ENCODE data around the gene KATNBL1. TPM values are rescaled to one million over a fixed set of nuclear protein-coding genes. Genes with fewer than 3 reads are reported as not detected.

The KATNBL1 gene
- total and polyA plus RNA-seq, 4 donors = 6.4 to 26.2 (median 22.0) TPM

DNA sequence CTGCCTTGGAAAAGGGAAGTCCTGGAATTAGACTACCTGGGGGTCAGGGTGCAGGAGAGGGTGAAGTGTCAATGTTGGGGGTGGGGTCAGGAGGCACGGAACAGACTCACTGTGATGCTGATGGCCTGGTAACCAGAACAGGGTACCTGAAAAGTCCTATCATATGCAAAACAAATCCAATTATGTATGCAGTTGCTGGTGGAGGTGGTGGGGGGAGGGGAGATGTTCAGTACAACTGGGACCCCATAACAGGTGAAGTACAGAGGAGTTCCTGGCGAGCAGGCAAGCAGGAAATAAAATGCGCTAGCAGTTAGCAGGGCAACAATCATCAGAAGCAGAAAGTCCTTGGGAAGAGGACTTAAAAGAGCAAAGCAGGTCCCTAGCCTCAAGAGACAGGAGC is 4.2 kb upstream of the KATNBL1 start:
- no peaks in the 10 kb centered on the region for H3K9me3 ChIP-seq (ENCODE audit: control insufficient read depth in 4 of 4, low read length in 3 of 4)
- no peak for DNase-seq (ENCODE audit: low spot score)
- H3K27me3 ChIP-seq (ENCODE audit: control insufficient read depth in 4 of 4, insufficient read depth in 4 of 4, low read length in 3 of 4) = no peaks in the 10 kb centered on the region
- TF ChIP-seq, protein P1, sequence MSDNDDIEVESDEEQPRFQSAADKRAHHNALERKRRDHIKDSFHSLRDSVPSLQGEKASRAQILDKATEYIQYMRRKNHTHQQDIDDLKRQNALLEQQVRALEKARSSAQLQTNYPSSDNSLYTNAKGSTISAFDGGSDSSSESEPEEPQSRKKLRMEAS (IDR thresholded peaks at IDR 0.05) = no peak
- TF ChIP-seq FOXA2 (IDR thresholded peaks at IDR 0.05) = no peak
- no peak for TF ChIP-seq NR2F2 (IDR thresholded peaks at IDR 0.05)
- no peak for TF ChIP-seq HNF4A (conservative IDR thresholded peaks at IDR 0.05)
- TF ChIP-seq JUND (IDR thresholded peaks at IDR 0.05) = no peak
- TF ChIP-seq, protein P2, sequence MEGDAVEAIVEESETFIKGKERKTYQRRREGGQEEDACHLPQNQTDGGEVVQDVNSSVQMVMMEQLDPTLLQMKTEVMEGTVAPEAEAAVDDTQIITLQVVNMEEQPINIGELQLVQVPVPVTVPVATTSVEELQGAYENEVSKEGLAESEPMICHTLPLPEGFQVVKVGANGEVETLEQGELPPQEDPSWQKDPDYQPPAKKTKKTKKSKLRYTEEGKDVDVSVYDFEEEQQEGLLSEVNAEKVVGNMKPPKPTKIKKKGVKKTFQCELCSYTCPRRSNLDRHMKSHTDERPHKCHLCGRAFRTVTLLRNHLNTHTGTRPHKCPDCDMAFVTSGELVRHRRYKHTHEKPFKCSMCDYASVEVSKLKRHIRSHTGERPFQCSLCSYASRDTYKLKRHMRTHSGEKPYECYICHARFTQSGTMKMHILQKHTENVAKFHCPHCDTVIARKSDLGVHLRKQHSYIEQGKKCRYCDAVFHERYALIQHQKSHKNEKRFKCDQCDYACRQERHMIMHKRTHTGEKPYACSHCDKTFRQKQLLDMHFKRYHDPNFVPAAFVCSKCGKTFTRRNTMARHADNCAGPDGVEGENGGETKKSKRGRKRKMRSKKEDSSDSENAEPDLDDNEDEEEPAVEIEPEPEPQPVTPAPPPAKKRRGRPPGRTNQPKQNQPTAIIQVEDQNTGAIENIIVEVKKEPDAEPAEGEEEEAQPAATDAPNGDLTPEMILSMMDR (IDR thresholded peaks at IDR 0.05; ENCODE audit: low read depth, low read length, missing input control) = no peak
- no peak for TF ChIP-seq TAF1 (conservative IDR thresholded peaks at IDR 0.05)
- TF ChIP-seq, protein P3, sequence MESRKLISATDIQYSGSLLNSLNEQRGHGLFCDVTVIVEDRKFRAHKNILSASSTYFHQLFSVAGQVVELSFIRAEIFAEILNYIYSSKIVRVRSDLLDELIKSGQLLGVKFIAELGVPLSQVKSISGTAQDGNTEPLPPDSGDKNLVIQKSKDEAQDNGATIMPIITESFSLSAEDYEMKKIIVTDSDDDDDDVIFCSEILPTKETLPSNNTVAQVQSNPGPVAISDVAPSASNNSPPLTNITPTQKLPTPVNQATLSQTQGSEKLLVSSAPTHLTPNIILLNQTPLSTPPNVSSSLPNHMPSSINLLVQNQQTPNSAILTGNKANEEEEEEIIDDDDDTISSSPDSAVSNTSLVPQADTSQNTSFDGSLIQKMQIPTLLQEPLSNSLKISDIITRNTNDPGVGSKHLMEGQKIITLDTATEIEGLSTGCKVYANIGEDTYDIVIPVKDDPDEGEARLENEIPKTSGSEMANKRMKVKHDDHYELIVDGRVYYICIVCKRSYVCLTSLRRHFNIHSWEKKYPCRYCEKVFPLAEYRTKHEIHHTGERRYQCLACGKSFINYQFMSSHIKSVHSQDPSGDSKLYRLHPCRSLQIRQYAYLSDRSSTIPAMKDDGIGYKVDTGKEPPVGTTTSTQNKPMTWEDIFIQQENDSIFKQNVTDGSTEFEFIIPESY (IDR thresholded peaks at IDR 0.05) = no peak
- TF ChIP-seq GABPA (IDR thresholded peaks at IDR 0.05 in 1 of 2, conservative IDR thresholded peaks at IDR 0.05 in 1 of 2) = no peak
- no peak for TF ChIP-seq YY1 (IDR thresholded peaks at IDR 0.05)
- TF ChIP-seq, protein P4, sequence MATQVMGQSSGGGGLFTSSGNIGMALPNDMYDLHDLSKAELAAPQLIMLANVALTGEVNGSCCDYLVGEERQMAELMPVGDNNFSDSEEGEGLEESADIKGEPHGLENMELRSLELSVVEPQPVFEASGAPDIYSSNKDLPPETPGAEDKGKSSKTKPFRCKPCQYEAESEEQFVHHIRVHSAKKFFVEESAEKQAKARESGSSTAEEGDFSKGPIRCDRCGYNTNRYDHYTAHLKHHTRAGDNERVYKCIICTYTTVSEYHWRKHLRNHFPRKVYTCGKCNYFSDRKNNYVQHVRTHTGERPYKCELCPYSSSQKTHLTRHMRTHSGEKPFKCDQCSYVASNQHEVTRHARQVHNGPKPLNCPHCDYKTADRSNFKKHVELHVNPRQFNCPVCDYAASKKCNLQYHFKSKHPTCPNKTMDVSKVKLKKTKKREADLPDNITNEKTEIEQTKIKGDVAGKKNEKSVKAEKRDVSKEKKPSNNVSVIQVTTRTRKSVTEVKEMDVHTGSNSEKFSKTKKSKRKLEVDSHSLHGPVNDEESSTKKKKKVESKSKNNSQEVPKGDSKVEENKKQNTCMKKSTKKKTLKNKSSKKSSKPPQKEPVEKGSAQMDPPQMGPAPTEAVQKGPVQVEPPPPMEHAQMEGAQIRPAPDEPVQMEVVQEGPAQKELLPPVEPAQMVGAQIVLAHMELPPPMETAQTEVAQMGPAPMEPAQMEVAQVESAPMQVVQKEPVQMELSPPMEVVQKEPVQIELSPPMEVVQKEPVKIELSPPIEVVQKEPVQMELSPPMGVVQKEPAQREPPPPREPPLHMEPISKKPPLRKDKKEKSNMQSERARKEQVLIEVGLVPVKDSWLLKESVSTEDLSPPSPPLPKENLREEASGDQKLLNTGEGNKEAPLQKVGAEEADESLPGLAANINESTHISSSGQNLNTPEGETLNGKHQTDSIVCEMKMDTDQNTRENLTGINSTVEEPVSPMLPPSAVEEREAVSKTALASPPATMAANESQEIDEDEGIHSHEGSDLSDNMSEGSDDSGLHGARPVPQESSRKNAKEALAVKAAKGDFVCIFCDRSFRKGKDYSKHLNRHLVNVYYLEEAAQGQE (IDR thresholded peaks at IDR 0.05) = no peak
- TF ChIP-seq, protein P5, sequence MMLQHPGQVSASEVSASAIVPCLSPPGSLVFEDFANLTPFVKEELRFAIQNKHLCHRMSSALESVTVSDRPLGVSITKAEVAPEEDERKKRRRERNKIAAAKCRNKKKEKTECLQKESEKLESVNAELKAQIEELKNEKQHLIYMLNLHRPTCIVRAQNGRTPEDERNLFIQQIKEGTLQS (IDR thresholded peaks at IDR 0.05) = no peak
- no peak overlapping the region for H3K4me3 ChIP-seq (ENCODE audit: low read depth in 1 of 3, low read length in 3 of 3)
- no peak overlapping the region for H3K27ac ChIP-seq (ENCODE audit: low read depth in 1 of 2, low read length in 2 of 2)
- no peaks in the 10 kb centered on the region for H3K36me3 ChIP-seq (ENCODE audit: control insufficient read depth in 4 of 4, insufficient read depth in 3 of 4, low read depth in 1 of 4, low read length in 3 of 4)
- no peak overlapping the region for H3K9ac ChIP-seq (ENCODE audit: low read depth in 1 of 2, low read length in 2 of 2)
- 66% methylated on average over 3 of the region's 3 CpGs for WGBS
- H3K4me1 ChIP-seq (ENCODE audit: control insufficient read depth in 4 of 4, insufficient read depth in 4 of 4, low read length in 3 of 4) = peaks cover 0 to 5% (median 2%) of the 10 kb centered on the region in 4 donors

DNA sequence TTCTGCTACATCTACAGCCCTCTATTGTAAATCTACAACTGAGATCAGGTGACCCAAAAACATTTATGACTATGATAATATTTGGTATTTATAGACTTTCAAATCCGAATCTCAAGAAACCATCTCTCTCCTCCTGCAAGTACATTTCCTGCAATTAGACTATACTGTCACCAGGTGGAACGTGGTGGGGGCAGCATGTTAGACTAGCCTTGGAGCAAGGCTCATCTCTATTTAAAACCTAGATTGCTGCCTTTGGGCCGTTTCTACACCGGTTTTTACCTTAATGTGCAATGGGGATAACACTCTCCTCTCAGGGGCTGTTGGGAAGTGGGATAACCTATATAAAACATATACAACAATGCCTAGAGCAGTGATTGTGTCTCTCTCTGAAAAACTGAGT is 3.8 kb upstream of the KATNBL1 start:
- Histone ChIP-seq H3K27ac (ENCODE audit: low read depth in 1 of 2, low read length in 2 of 2) (no peak overlapping the region), H3K27me3 (ENCODE audit: control insufficient read depth in 4 of 4, insufficient read depth in 4 of 4, low read length in 3 of 4) (no peaks in the 10 kb centered on the region), H3K36me3 (ENCODE audit: control insufficient read depth in 4 of 4, insufficient read depth in 3 of 4, low read depth in 1 of 4, low read length in 3 of 4) (no peaks in the 10 kb centered on the region), H3K9me3 (ENCODE audit: control insufficient read depth in 4 of 4, low read length in 3 of 4) (no peaks in the 10 kb centered on the region), H3K4me3 (ENCODE audit: low read depth in 1 of 3, low read length in 3 of 3) (no peak overlapping the region), H3K9ac (ENCODE audit: low read depth in 1 of 2, low read length in 2 of 2) (no peak overlapping the region), H3K4me1 (ENCODE audit: control insufficient read depth in 4 of 4, insufficient read depth in 4 of 4, low read length in 3 of 4) (peaks cover 2 to 9% (median 5%) of the 10 kb centered on the region in 4 donors)
- WGBS = 37% methylated on average over 4 of the region's 4 CpGs
- TF ChIP-seq, protein P5 (IDR thresholded peaks at IDR 0.05) = no peak
- no peak for TF ChIP-seq HNF4G (IDR thresholded peaks at IDR 0.05)
- no peak for DNase-seq (ENCODE audit: low spot score)
